HL-60 (cell line): ENCODE measurements around the gene MDN1.

Experiments used
- TF ChIP-seq, protein P1 (sequence below): IDR thresholded peaks from one replicate; pipeline ENCODE4 v1.5.1; 2011; ENCODE audit warnings: low read length, control low read depth, inconsistent platforms; ENCODE audit not compliant: insufficient read depth
- TF ChIP-seq, protein P2 (sequence below): IDR thresholded peaks from 2 replicates; pipeline ENCODE4 v1.6.1; 2012; ENCODE audit warnings: low read depth; ENCODE audit not compliant: insufficient replicate concordance

DNA sequence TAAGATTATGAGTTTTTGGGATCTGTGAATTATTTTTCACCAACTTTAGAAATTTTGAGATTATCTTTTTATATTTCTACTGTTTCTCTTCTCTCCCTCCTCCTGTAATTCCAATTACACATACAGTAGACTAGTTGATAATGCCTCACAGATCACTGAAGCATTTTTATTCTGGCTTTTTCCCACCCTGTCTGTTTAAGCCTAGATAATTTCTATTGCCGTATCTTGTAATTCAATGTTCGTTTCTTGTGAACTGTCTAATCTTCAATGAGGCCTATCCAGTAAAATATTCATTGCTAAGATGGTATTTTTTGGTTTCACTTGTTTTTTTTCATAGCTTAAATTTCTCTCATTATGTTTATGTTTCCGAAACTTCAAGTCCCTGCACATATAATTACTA, 12.0 kb downstream of the MDN1 start:
- TF ChIP-seq, protein P1, sequence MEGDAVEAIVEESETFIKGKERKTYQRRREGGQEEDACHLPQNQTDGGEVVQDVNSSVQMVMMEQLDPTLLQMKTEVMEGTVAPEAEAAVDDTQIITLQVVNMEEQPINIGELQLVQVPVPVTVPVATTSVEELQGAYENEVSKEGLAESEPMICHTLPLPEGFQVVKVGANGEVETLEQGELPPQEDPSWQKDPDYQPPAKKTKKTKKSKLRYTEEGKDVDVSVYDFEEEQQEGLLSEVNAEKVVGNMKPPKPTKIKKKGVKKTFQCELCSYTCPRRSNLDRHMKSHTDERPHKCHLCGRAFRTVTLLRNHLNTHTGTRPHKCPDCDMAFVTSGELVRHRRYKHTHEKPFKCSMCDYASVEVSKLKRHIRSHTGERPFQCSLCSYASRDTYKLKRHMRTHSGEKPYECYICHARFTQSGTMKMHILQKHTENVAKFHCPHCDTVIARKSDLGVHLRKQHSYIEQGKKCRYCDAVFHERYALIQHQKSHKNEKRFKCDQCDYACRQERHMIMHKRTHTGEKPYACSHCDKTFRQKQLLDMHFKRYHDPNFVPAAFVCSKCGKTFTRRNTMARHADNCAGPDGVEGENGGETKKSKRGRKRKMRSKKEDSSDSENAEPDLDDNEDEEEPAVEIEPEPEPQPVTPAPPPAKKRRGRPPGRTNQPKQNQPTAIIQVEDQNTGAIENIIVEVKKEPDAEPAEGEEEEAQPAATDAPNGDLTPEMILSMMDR: no peak
- TF ChIP-seq, protein P2, sequence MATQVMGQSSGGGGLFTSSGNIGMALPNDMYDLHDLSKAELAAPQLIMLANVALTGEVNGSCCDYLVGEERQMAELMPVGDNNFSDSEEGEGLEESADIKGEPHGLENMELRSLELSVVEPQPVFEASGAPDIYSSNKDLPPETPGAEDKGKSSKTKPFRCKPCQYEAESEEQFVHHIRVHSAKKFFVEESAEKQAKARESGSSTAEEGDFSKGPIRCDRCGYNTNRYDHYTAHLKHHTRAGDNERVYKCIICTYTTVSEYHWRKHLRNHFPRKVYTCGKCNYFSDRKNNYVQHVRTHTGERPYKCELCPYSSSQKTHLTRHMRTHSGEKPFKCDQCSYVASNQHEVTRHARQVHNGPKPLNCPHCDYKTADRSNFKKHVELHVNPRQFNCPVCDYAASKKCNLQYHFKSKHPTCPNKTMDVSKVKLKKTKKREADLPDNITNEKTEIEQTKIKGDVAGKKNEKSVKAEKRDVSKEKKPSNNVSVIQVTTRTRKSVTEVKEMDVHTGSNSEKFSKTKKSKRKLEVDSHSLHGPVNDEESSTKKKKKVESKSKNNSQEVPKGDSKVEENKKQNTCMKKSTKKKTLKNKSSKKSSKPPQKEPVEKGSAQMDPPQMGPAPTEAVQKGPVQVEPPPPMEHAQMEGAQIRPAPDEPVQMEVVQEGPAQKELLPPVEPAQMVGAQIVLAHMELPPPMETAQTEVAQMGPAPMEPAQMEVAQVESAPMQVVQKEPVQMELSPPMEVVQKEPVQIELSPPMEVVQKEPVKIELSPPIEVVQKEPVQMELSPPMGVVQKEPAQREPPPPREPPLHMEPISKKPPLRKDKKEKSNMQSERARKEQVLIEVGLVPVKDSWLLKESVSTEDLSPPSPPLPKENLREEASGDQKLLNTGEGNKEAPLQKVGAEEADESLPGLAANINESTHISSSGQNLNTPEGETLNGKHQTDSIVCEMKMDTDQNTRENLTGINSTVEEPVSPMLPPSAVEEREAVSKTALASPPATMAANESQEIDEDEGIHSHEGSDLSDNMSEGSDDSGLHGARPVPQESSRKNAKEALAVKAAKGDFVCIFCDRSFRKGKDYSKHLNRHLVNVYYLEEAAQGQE: no peak
